Globus pallidus (tissue), 1 donor: Measurements from ENCODE around the gene GNA12.

ENCODE experiments used
- DNase-seq: peaks from one replicate; pipeline ENCODE4 v3.0.0-alpha.2; 2015; ENCODE audit warnings: low spot score

GNA12 gene, protein sequence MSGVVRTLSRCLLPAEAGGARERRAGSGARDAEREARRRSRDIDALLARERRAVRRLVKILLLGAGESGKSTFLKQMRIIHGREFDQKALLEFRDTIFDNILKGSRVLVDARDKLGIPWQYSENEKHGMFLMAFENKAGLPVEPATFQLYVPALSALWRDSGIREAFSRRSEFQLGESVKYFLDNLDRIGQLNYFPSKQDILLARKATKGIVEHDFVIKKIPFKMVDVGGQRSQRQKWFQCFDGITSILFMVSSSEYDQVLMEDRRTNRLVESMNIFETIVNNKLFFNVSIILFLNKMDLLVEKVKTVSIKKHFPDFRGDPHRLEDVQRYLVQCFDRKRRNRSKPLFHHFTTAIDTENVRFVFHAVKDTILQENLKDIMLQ

DNA sequence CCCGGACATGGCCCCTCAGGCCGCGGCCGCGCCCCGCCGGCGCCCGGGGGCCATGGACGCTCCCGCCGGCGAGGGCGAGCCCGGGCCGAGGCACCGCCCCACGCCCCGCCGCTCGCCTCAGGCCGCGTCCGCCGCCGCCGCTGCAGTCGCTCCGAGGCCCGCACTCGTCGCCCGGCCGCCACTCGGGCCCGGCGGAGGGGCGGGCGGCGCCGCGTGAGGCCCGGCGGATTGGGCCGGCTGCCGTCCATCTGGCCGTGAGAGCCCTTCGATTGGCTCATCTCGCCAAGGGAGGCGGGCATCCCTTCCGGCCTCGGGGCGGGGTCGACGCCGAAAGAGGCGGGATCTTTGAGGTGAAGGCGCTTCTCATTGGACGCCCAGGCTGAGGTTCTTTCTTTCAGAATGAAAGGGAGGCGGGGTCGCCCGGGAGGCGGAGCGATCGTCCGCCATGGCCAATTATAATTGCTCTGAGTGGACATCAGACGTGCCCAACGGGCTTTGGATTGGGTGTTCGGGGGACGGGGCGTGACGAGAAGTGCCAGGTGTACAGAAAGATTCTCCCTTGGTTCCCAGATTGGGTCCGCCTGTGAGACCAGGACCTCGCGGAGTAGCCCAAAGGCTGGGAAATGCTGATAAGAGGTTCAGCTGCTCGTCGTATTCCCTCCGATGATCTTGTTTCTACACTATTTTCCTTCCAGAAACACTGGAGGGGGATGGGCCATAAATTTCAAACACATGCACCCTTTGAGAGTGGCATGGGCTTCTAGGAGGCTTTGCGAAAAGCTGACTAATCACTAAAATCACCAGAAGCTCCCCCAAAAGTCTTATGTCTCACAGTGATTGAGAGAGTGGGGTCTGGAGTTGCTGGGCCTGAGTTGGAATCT, at the start of gene GNA12:
GNA12 (minus strand) TSS at position 156 of the 881 bp plus-strand sequence; CDS start at position 9, 147 bp downstream.
- peak; percentile 98 for DNase-seq

- DNase-seq = no peak
Measured at GRCh38 chr7:2893411-2893861, 49.3 kb upstream of the GNA12 start.

DNA sequence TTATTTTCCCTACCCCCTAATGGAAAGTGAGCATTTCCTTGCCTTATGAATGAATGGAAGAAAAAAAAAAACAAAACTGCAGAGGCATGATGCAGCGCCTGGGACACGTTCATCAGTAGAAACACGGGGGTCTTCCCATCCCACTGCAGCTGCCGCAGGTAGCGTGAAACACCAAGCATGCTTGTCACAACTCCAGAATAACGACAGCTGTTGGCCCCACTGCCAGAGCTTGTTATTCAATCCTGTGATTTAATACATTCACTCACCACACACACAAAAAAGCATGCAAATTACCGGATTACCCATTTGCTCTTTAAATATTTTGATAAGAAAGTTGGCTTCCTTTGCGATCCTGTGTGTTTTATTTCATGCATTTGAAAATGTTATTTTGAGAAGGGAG, 48.4 kb upstream of the GNA12 start:
- DNase-seq = no peak

DNA sequence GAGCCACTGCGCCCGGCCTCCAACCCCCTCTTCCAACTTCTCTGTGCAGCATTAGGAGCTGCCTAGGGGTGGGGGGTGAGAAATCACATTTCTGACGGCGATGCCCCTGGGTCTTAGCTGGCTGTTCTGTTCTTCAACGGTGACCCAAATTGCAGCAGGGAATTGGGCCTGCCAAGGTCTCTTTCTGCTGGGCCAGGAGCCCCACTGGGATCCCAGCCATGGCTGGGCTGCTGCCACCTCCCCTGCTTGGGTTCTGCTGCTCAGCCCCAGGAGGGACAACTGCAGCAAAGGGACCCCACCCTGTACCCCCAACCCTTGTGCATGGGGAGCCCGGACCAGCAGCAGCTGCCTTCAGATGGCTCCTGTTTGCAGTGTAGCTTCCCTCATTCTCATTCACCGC, 43.7 kb upstream of the GNA12 start:
- DNase-seq = no peak

GRCh38 chr7:2886900-2887299, 42.8 kb upstream of the GNA12 start:
- peak; percentile 47 for DNase-seq

DNA sequence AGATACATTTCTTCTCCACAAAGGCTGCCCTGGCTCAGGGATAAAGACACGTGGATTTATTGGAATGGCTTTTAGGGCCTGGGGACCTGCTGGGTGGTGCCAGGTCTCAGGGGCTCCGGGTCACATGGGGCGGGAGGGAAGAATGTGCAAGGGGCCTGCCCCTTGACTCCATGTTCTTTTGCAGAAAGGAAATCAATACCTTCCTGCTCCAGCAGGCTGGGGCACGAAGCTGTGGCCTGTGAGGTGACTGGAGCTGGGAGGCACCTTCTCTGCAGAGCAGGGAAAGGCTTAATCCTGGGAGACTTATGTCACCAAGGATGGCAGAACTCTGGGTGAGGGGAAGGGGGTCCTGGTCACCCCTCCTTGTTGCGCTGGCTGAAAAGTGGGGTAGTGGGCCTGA, 42.3 kb upstream of the GNA12 start:
- no peak for DNase-seq

DNA sequence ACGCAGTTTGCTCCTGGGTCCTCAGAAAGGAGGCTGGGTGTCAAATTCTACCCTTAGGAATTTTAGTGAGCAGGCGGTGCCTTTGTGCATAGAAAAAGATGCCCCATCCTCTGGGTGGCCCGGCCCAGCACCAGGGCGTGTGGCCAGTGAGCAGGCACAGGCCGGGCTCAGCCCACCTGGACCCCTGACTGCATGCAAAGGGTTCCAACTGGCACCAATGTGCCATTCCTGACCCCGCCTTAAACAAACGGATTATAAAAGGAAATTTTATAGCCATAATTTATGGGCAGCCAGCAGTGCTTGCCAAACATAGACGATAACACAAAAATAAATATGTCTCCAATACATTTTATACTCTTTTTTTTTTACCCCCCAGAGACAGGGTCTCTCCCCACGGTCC, 40.1 kb upstream of the GNA12 start:
- no peak for DNase-seq

GRCh38 chr7:2883101-2883500, 39.0 kb upstream of the GNA12 start:
- DNase-seq = no peak

DNA sequence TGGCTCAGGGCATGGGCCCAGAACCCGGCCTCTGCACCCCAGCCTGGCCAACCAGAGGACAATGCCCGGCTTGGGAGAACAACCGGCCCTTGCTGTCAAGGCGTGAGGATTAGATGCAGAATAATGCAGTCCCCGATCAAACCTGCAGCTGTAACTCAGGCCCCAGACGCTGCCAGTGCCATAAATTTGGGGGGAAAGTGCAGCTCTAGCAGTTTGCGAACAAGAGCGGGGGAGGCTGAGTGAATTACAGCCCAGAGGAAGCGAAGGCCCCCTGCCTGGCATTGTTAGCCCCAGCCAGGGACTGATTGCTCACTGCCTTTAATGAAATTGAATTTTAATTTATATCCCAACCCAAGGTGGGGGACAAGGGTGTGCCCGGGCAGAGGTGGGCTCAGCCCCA, 38.0 kb upstream of the GNA12 start:
- no peak for DNase-seq

GRCh38 chr7:2880874-2881533, 36.9 kb upstream of the GNA12 start:
- no peak for DNase-seq

DNA sequence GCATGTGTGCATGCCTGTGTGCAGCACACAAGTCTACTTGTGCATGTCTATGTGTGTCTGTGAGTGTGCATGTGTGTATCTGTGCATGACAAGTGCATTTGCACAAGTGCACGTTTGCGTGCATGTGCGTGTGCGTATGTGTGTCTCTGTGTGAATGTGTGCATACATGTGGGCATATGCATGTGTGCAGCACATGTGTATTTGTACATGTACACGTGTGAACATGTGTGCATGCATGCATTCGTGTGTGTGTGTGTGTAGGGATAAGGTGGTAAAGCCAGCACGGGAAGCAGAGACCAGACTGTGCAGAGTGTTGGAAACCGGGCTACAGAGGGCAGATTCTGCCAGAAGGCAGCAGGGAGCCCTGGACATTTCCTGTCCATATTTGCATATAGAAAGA, 35.9 kb upstream of the GNA12 start:
- DNase-seq = no peak

DNA sequence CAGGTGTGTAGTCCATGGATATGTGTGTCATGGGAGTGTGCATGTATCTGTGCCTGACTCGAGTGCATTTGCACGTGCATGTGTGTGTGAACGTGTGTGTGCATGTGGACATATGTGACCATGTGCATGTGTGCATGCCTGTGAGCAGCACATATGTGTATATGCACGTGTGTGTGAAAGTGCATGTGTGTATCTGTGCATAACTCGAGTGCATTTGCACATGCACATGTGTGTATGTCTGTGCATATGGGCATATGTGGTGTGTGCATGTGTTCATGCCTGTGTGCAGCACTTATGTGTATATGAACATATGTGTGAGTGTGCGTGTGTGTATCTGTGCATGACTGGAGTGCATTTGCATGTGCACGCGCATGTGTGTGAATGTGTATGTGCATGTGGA, 35.2 kb upstream of the GNA12 start:
- DNase-seq = no peak

DNA sequence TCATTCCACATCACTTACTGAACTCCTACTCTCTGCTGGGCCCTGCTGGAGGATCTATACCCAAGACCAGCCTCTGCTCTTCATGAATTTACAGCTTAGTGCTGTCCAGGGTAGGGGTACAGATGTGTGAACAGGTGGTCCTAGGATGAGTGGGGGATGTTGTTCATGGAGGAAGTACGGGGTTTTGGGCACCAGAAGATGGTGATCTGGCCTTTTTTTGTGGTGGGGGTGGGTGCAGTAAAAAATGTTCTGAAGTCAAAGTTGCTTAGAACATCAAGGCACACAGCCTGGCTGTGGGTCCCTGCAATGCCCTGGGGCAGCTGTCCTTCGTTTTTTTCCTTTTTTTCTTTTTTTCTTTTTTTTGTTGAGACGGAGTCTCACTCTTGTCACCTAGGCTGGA, 34.2 kb upstream of the GNA12 start:
- DNase-seq = no peak

DNA sequence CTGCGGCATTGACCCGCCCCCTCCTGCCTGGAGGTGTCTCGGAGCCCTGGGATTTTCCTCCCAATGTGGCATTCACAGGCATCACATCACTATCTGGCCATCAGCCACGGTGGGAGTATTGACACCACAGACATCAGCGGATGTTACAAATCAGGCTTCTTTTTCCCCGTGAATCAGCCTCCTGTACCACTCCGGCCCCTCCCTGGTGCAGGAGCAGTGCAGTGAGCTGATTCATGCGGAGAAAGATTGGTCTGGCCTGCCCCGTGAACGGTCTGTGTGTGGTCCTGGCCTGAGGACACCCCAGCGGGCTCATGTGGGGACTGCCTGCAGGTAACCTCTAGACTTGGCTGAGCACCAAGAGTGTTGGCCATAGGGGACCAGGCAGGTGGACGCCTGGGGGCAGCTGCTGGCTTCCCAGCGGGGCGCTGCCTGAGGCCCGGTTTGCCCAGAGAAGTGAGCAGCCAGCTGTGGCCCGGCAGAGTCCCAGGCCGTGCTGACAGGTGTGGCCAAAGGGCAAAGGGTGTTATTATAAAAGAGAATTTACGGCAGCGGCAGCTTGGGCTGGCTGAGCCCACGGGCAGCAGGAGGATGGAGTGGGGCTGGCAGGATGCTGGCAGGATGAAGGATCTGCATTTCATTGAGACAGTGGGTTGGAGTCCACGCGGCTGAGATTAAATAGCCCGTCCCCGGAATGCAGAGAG, 32.1 kb upstream of the GNA12 start:
- DNase-seq = no peak

GRCh38 chr7:2873686-2874551, 29.8 kb upstream of the GNA12 start:
- DNase-seq = no peak

DNA sequence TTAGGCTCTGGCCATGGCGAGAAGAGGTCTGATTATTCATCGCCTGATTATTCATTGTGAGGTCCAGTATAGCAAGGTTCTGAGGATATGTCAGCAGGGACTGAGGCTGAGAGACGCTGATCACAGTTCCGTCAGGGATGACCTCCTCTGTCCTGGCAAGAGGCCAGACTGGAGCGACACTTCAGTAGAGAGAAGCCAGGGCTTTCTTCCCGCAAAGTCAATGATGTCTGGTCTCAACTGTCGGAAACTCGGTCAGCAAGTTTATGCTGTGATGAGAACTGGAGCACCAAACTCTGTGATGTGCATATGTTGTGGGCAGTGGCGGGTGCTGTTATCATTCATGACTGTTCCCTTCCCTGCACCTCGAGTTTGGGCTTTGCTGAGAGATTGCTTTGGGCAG, 29.0 kb upstream of the GNA12 start:
- no peak for DNase-seq

DNA sequence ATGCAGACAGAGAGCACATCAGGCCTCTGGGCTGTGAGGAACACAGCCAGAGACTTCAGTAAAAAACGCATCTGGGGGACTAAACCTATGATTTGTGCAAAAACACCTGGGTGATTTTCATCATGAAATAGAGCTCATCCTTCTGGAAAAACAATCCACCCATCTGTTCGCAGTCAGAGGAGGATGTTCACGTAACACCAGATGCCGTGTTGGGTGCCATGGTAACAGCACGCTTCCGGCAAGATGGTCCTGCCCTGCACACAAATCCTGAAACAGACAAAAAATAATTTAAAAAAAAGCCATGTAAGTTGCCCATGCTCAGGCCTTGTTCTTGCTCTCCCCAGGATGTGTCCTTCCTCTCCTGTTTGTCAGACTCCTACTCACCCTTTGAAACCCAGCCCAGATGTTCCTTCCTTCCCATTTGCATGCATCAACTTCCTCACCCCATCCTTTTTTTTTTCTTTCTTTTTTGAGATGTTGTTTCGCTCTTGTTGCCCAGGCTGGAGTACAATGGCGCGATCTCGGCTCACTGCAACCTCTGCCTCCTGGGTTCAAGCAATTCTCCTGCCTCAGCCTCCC, 28.3 kb upstream of the GNA12 start:
- no peak for DNase-seq

DNA sequence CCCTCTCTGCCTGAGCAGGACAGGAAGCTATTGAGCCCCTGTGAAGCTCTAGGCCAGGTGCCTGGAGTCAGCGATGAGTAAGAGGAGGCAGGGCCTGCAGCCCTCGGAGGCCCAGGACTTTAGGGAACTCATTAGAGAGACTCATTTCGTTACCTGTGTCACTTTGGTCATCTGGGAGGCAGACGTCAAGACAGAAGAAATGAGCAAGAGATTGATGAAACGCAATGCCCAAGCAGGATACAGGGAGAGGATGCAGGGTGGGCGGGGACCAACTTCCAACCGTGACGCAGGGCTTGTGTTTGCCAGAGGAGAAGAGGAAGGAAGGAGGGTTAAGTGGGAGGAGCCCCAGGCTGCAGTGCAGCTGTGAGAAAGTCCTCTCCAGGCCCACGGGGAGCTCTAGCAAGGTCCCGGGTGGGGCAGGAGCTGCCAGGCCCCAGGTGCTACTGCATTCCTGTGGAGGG, 26.4 kb upstream of the GNA12 start:
- DNase-seq = peak; percentile 19

DNA sequence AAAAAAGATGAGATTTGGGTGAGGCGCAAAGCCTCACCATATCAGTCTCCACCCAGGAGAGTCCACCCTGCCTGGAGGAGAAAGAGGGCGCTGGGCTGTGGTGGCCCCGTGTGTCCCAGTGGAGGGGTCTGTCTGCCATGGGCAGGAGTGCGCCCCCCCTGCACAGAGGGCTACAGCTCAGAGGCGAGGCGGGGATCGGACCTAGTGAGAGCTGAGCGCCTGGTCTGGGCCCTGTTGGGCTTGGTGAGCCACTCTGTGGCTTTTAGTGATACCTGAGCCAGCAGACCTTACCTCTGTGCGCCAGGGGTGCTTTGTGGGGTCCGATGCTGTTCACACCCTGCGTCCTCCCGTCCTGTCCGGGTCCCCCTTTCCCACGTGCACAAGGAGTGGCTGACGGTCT, 25.9 kb upstream of the GNA12 start:
- DNase-seq = no peak

- no peak for DNase-seq
Measured at GRCh38 chr7:2866601-2867000, 22.5 kb upstream of the GNA12 start.
